ENCODE data around the gene EDN1. TPM values are rescaled to one million over a fixed set of nuclear protein-coding genes. Genes with fewer than 3 reads are reported as not detected.
A peak's percentile ranks its signal among the peaks of the same experiment; 100 is the strongest.

EDN1 gene
- polyA plus RNA-seq, 1 donor (not counting 4 experiments of a cell fraction or from before 2014, with no cell fraction given), result 17.2 TPM

- TF ChIP-seq CTCF (optimal IDR thresholded peaks at IDR 0.05 in 1 of 3, IDR thresholded peaks at IDR 0.05 in 1 of 3, conservative IDR thresholded peaks at IDR 0.05 in 1 of 3; ENCODE audit: extremely low read depth in 1 of 3, insufficient read depth in 2 of 3, low read length in 3 of 3) (no peak), EZH2 (IDR thresholded peaks at IDR 0.05; ENCODE audit: low read length) (no peak)
- DNase-seq (ENCODE audit: low read depth, low spot score) (no peak), FAIRE-seq (no peak)
- no peak overlapping the region for H3K4me2 ChIP-seq (ENCODE audit: control insufficient read depth, extremely low read depth, insufficient read depth, low read depth, low read length)
- no peaks in the 10 kb centered on the region for H3K79me2 ChIP-seq (ENCODE audit: control insufficient read depth, insufficient read depth, low read length)
- H3K27ac ChIP-seq (ENCODE audit: control insufficient read depth, insufficient read depth, low read length), result no peak overlapping the region
- no peak overlapping the region for H3K9ac ChIP-seq (ENCODE audit: control insufficient read depth, extremely low read depth, insufficient read depth, low read length)
- H3K9me3 ChIP-seq (ENCODE audit: control insufficient read depth, low read depth, low read length), result no peaks in the 10 kb centered on the region
- H3K4me1 ChIP-seq (ENCODE audit: control insufficient read depth, extremely low read depth, insufficient read depth, low read length), result peaks cover 10% of the 10 kb centered on the region
- no peaks in the 10 kb centered on the region for H4K20me1 ChIP-seq (ENCODE audit: control insufficient read depth, extremely low read depth, insufficient read depth, low read length)
- no peaks in the 10 kb centered on the region for H3K9me1 ChIP-seq (ENCODE audit: control insufficient read depth, extremely low read depth, insufficient read depth, low read length)
- no peak overlapping the region for H3K4me3 ChIP-seq (ENCODE audit: control insufficient read depth in 2 of 3, extremely low read depth in 1 of 3, insufficient read depth in 2 of 3, low read depth in 1 of 3, low read length in 3 of 3)
- H3K36me3 ChIP-seq (ENCODE audit: control insufficient read depth in 2 of 2, extremely low read depth in 1 of 2, insufficient read depth in 2 of 2, low read length in 2 of 2), result no peaks in the 10 kb centered on the region
- no peaks in the 10 kb centered on the region for H3K27me3 ChIP-seq (ENCODE audit: control insufficient read depth, extremely low read depth, insufficient read depth, low read length)
- H2AFZ ChIP-seq (ENCODE audit: control insufficient read depth, low read length), result no peak overlapping the region
- dilution Hi-C loops (cut with MboI; ENCODE audit: extremely low pct_ligation_motif_present, low sequenced_read_pairs), result no loop called here
Observed at GRCh38 chr6:12261502-12261901, 28.7 kb upstream of the EDN1 start.

- Histone ChIP-seq H3K36me3 (ENCODE audit: control insufficient read depth in 2 of 2, extremely low read depth in 1 of 2, insufficient read depth in 2 of 2, low read length in 2 of 2) (no peaks in the 10 kb centered on the region), H3K4me2 (ENCODE audit: control insufficient read depth, extremely low read depth, insufficient read depth, low read depth, low read length) (no peak overlapping the region), H3K4me3 (ENCODE audit: control insufficient read depth in 2 of 3, extremely low read depth in 1 of 3, insufficient read depth in 2 of 3, low read depth in 1 of 3, low read length in 3 of 3) (no peak overlapping the region), H3K27ac (ENCODE audit: control insufficient read depth, insufficient read depth, low read length) (no peak overlapping the region), H3K4me1 (ENCODE audit: control insufficient read depth, extremely low read depth, insufficient read depth, low read length) (peaks cover 14% of the 10 kb centered on the region), H3K27me3 (ENCODE audit: control insufficient read depth, extremely low read depth, insufficient read depth, low read length) (no peaks in the 10 kb centered on the region), H4K20me1 (ENCODE audit: control insufficient read depth, extremely low read depth, insufficient read depth, low read length) (no peaks in the 10 kb centered on the region), H3K9ac (ENCODE audit: control insufficient read depth, extremely low read depth, insufficient read depth, low read length) (no peak overlapping the region), H3K9me1 (ENCODE audit: control insufficient read depth, extremely low read depth, insufficient read depth, low read length) (no peaks in the 10 kb centered on the region), H3K9me3 (ENCODE audit: control insufficient read depth, low read depth, low read length) (no peaks in the 10 kb centered on the region), H3K79me2 (ENCODE audit: control insufficient read depth, insufficient read depth, low read length) (no peaks in the 10 kb centered on the region), H2AFZ (ENCODE audit: control insufficient read depth, low read length) (peak overlapping the region; percentile 28)
- dilution Hi-C loops (cut with MboI; ENCODE audit: extremely low pct_ligation_motif_present, low sequenced_read_pairs), result no loop called here
- DNase-seq (ENCODE audit: low read depth, low spot score), result no peak
- no peak for FAIRE-seq
- TF ChIP-seq CTCF (optimal IDR thresholded peaks at IDR 0.05 in 1 of 3, IDR thresholded peaks at IDR 0.05 in 1 of 3, conservative IDR thresholded peaks at IDR 0.05 in 1 of 3; ENCODE audit: extremely low read depth in 1 of 3, insufficient read depth in 2 of 3, low read length in 3 of 3), result no peak
- TF ChIP-seq EZH2 (IDR thresholded peaks at IDR 0.05; ENCODE audit: low read length), result no peak
Observed at GRCh38 chr6:12262236-12263061, 27.7 kb upstream of the EDN1 start.
